ENCODE measurements around the gene DTL. TPM values are rescaled to one million over a fixed set of nuclear protein-coding genes. Genes with fewer than 3 reads are reported as not detected.

The DTL gene
- total RNA-seq, 1 experiment from 2014 or later = 108 TPM

DNA sequence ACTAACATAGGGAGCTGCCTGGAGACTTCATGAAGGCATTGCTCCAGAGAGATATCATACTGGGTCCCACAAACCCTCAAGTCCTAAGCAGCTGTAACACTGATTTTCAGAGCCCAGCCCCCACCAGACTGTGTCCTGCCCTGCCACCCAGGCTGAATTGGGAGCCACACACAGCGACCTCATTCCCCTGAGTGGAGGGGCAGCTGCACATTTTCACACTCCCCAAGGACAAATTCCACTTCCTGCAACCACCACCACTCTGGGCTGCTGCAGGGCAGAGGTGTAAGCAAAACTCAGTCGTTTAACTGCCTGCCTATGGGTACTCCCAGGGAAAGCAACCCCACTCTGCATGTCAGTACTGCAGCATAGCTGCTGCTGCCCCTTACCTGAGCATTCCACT lies 19.8 kb downstream of the DTL start:
- Histone ChIP-seq H3K27me3 (ENCODE audit: control insufficient read depth, insufficient read depth, low read length) (no peaks in the 10 kb centered on the region), H3K4me3 (ENCODE audit: insufficient read depth, low read depth, low read length) (no peak overlapping the region), H3K36me3 (replicated peaks; ENCODE audit: control insufficient read depth, insufficient read depth, low read length) (peaks cover 9% of the 10 kb centered on the region)
- no peak for DNase-seq

DNA sequence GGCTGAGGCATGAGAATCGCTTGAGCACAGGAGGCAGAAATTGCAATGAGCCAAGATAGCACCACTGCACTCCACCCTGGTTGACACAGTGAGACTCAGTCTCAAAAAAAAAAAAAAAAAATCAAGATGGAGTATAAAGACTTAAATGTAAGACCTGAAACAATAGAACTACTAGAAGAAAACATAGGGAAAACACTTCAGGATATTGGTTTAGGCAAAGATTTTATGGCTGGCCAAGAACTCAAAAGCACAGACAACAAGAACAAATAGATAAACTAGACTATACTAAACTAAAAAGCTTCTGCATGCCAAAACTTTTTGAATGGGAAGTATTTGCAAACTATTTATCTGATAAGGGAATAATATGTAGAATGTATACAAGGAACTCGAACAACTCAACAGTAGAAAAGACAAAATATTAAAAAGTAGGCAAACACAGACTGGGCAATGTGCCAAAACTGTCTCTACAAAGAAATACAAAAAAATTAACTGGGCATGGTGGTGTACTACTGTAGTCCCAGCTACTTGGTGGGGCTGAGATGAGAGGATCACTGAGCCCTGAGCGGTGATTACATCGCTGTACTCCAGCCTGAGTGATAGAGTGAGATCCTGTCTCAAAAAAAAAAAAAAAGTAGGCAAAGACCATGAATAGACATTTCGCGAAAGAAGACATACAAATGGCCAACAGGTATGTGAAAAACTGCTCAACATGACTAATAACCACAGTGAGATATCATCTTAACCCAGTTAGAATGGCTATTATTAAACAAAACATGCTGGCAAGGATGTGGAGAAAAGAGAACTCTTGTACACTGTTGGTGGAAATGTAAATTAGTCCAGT lies 25.3 kb downstream of the DTL start:
- Histone ChIP-seq H3K4me3 (ENCODE audit: insufficient read depth, low read depth, low read length) (no peak overlapping the region), H3K36me3 (replicated peaks; ENCODE audit: control insufficient read depth, insufficient read depth, low read length) (peaks cover 3% of the 10 kb centered on the region)
- no peak for DNase-seq

DNA sequence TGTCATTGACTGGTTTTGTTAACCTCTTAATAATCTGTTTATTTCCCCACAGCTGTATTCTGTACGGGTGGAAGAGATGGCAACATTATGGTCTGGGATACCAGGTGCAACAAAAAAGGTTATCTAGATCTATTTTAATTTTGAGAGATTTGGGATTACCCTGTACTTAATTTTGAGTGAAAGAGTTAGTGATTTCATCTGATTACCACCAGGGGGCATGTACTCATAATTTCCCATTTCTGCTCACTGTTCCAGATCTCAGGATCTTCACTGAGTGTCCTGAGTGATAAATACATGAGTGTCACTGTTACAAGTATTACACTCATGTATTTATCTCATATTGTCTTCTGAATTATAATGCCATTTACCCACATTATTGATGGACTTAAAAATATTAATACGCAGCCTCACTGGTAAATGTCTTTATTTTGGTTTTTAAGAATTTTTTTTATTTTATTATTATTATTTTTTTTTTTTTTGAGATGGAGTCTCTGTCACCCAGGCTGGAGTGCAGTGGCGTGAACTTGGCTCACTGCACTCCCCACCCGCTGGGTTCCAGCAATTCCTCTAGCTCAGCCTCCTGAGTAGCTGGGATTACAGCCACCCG lies 27.4 kb downstream of the DTL start:
- peak; percentile 15 for DNase-seq
- peaks cover 7% of the 10 kb centered on the region for H3K36me3 ChIP-seq (replicated peaks; ENCODE audit: control insufficient read depth, insufficient read depth, low read length)
- no peak overlapping the region for H3K4me3 ChIP-seq (ENCODE audit: insufficient read depth, low read depth, low read length)
- no peaks in the 10 kb centered on the region for H3K27me3 ChIP-seq (ENCODE audit: control insufficient read depth, insufficient read depth, low read length)

More for the DNA sequence above, 25.3 kb downstream of the DTL start:
- H3K27me3 ChIP-seq (ENCODE audit: control insufficient read depth, insufficient read depth, low read length) = no peaks in the 10 kb centered on the region

DNA sequence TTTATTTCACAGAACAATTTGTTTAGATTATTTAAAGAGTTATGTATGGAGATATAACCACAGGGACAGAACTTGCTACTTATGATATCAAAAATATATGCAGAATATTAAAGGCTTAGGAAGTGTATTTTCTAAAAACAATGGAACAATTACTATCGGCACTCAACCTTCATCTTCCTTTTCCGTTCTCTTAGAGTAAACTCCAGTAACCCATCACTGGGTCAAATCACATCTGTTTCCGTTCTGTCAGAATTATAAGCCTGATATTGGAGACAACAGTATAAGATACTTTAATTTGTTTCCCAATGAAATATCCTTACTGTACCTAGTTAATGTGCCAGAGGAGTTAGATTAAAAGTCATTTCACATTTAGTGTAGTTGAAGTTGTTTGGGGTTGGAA lies 32.2 kb downstream of the DTL start:
- Histone ChIP-seq H3K36me3 (replicated peaks; ENCODE audit: control insufficient read depth, insufficient read depth, low read length) (peaks cover 10% of the 10 kb centered on the region), H3K27me3 (ENCODE audit: control insufficient read depth, insufficient read depth, low read length) (no peaks in the 10 kb centered on the region), H3K4me3 (ENCODE audit: insufficient read depth, low read depth, low read length) (no peak overlapping the region)
- no peak for DNase-seq

DNA sequence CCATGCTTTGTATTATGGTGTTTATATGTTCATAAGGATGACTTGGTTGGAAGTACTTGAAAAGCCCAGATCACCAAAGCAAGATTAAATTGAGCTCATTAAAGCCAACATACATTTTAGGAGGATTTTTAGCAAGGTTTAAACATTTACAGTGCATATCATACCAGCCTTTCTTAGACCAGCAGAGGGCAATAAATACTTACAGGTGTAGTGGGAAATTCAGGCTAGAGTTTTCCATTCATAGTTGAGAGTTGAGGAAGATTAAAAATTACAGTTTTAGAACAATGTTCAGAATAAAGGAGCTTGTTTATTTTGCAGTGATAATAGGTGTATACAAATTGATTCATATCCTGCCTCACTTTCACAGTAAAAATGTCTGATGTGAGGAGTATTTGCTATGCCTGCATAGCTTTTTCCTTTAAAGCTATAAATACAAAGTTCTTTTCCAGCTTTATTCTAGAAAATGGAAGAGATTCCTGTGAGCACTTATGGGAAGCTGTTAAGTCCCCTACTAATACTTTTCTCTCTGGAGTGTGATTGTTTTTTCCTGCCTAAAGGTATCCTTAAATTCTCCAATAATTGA lies 35.3 kb downstream of the DTL start:
- no peak overlapping the region for H3K4me3 ChIP-seq (ENCODE audit: insufficient read depth, low read depth, low read length)
- no peaks in the 10 kb centered on the region for H3K27me3 ChIP-seq (ENCODE audit: control insufficient read depth, insufficient read depth, low read length)
- peaks cover 9% of the 10 kb centered on the region for H3K36me3 ChIP-seq (replicated peaks; ENCODE audit: control insufficient read depth, insufficient read depth, low read length)
- peak; percentile 14 for DNase-seq

DNA sequence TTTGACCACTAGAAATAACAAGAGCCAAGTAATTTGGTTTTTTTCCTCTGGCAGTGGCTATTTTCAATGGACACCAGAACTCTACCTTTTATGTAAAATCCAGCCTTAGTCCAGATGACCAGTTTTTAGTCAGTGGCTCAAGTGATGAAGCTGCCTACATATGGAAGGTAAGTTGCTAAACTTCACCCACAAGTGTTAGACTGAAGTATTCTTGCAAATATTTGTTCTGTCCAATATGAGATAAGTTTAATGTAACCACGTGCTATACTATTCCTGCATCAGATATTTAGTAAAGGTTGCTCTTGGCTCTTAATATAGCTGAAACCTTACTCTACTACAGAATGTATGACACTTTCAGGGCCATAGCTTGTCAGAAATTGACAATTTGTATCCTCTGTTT lies 36.5 kb downstream of the DTL start:
- Histone ChIP-seq H3K36me3 (replicated peaks; ENCODE audit: control insufficient read depth, insufficient read depth, low read length) (peaks cover 6% of the 10 kb centered on the region), H3K27me3 (ENCODE audit: control insufficient read depth, insufficient read depth, low read length) (no peaks in the 10 kb centered on the region), H3K4me3 (ENCODE audit: insufficient read depth, low read depth, low read length) (no peak overlapping the region)
- DNase-seq = no peak

DNA sequence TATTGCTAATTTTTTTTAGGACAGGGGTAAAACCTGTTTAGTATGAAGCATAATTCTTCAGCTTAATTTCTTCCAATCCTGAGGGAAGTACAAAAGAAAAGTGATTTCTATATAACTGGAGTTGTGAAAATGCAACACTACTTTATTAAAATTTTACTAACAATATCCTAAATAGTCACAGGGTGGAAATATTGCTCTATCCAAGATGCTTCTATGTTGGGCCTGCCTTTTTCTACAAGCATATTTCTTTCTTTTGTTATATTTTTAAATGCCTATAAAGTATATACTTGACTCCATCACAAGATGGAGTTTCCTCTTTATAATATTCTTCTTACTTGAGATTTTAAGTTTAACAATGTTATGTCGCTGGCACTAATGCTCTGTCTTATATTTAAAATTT lies 37.9 kb downstream of the DTL start:
- Histone ChIP-seq H3K4me3 (ENCODE audit: insufficient read depth, low read depth, low read length) (no peak overlapping the region), H3K27me3 (ENCODE audit: control insufficient read depth, insufficient read depth, low read length) (no peaks in the 10 kb centered on the region), H3K36me3 (replicated peaks; ENCODE audit: control insufficient read depth, insufficient read depth, low read length) (peaks cover 5% of the 10 kb centered on the region)
- no peak for DNase-seq

DNA sequence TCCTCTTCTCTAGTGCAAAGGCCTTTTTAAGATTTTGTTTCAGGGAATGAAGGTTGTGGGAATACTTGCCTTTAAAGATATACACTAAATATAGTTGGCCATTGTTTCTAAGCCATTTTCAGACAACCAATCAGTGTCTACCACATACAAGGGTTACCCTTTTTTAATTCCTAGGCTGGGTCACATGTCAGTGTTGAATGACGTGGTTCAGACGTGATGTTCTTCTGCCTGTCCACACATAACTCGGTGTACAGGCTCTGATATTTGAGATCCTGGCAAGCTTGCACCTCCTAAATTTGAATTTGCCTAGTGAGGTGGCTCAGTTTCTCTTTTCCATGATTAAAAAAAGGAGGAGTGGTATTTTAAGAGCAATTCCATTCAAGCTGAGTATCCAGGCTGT lies 38.8 kb downstream of the DTL start:
- no peak for DNase-seq
- Histone ChIP-seq H3K4me3 (ENCODE audit: insufficient read depth, low read depth, low read length) (no peak overlapping the region), H3K27me3 (ENCODE audit: control insufficient read depth, insufficient read depth, low read length) (no peaks in the 10 kb centered on the region), H3K36me3 (replicated peaks; ENCODE audit: control insufficient read depth, insufficient read depth, low read length) (peaks cover 7% of the 10 kb centered on the region)

DNA sequence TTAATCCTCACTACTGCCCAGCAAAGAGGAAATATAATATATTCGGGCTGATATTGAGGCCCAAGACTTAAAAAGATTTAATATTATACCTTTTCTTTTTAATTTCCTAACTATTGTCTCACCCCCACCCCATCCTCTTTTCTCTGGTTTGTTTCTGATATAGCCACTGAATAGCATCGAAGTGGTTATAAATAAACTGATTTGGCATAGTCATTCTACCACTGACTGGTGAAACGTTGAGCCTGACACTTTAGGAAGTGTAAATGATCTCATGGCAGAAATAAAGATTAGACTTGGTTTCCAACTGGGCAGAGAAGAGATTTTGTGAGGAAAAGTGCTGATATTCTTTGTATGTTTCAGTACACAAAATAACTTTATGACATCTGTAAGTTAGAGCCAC lies 39.3 kb downstream of the DTL start:
- Histone ChIP-seq H3K36me3 (replicated peaks; ENCODE audit: control insufficient read depth, insufficient read depth, low read length) (peaks cover 7% of the 10 kb centered on the region), H3K4me3 (ENCODE audit: insufficient read depth, low read depth, low read length) (no peak overlapping the region), H3K27me3 (ENCODE audit: control insufficient read depth, insufficient read depth, low read length) (no peaks in the 10 kb centered on the region)
- no peak for DNase-seq

DNA sequence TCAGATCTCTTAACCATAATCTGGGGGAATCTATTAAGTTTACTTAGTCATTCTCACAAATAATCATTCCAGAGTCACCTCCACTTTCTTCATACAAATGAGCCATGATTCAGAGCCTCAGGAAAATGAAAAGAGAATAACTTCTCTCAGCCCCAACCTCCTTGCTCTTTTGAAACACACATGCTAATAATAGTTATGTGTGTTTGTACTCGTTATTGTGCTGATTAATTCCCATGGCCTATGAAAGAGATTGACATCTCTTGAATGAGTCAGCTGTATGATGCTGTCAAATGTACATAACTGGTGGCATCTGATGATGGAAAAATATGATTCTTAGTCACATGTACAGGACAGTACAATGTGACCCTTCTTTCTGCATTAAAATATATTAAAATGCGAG lies 41.5 kb downstream of the DTL start:
- H3K36me3 ChIP-seq (replicated peaks; ENCODE audit: control insufficient read depth, insufficient read depth, low read length) = peaks cover 13% of the 10 kb centered on the region
- no peaks in the 10 kb centered on the region for H3K27me3 ChIP-seq (ENCODE audit: control insufficient read depth, insufficient read depth, low read length)
- no peak overlapping the region for H3K4me3 ChIP-seq (ENCODE audit: insufficient read depth, low read depth, low read length)
- DNase-seq = no peak

DNA sequence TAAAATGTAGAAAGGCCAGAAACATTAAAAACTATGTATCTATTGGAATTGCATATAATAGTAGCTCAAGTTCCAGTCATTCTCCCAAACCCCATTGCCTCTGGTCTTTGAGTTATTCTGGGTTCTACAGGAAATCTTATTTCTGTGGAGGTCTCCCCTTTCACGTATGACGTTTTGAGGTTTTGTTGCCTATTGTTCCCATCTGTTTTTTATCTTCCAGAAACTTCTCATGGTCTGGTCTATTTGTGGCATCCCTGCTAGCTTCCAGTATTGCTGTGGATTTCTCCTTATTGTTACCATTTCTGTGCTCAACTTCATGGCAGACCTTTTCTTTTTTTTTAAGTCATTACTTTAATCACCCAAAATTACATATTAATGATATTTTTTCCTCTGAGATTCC lies 43.3 kb downstream of the DTL start:
- H3K27me3 ChIP-seq (ENCODE audit: control insufficient read depth, insufficient read depth, low read length) = no peaks in the 10 kb centered on the region
- H3K36me3 ChIP-seq (replicated peaks; ENCODE audit: control insufficient read depth, insufficient read depth, low read length) = peaks cover 18% of the 10 kb centered on the region
- no peak for DNase-seq
- H3K4me3 ChIP-seq (ENCODE audit: insufficient read depth, low read depth, low read length) = no peak overlapping the region

DNA sequence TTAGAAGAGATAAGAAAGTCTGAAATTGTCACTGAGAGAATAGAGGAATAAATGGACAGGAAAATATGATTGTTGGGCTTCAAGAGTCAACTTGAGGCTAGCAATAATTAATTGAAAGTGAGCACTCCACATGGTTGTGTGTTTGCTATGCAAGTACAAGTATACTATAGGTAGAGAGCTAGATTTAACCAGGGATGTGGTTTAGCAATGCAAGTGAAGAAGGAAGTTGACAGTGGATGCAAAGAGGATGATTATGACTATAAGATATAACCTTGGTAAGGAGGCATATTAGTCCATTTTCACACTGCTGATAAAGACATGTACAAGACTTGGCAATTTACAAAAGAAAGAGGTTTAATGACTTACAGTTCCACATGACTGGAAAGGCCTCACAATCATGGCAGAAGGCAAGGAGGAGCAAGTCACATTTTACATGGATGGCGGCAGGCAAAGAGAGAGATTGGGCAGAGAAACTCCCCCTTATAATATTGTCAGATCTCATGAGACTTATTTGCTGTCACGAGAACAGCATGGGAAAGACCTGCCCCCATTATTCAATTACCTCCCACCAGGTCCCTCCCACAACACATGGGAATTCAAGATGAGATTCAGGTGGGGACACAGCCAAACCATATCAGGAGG lies 47.3 kb downstream of the DTL start:
- H3K27me3 ChIP-seq (ENCODE audit: control insufficient read depth, insufficient read depth, low read length) = no peaks in the 10 kb centered on the region
- no peak overlapping the region for H3K4me3 ChIP-seq (ENCODE audit: insufficient read depth, low read depth, low read length)
- H3K36me3 ChIP-seq (replicated peaks; ENCODE audit: control insufficient read depth, insufficient read depth, low read length) = peaks cover 20% of the 10 kb centered on the region
- DNase-seq = no peak

DNA sequence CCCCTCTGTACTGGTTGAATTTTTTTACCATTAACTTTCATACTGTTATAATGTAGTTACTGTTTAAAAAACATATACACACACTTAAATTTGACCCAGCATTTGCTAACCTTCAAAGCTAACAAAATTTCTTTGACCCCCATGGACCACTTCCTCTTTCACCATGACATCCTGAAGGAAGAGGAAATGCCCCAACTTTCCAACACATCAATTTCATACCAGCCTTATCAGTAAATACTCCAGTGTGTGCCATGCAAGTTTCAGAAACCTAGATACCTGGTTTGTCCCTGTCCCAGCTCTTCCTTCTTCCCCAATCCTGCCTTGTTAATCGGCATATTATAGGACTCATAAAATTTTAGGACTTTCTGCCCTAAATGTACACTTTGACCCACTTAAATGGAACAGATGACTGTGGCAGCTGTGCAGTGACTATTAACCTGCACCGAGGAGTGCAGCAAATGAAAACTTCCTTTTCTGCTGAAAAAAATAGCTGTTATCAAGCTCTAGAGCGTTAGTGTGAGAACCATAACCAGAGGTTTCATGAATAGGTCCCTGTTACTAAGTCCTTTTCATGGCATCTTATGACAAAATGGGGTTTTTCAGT lies 54.1 kb downstream of the DTL start:
- no peak overlapping the region for H3K4me3 ChIP-seq (ENCODE audit: insufficient read depth, low read depth, low read length)
- DNase-seq = no peak
- H3K36me3 ChIP-seq (replicated peaks; ENCODE audit: control insufficient read depth, insufficient read depth, low read length) = peaks cover 8% of the 10 kb centered on the region

DNA sequence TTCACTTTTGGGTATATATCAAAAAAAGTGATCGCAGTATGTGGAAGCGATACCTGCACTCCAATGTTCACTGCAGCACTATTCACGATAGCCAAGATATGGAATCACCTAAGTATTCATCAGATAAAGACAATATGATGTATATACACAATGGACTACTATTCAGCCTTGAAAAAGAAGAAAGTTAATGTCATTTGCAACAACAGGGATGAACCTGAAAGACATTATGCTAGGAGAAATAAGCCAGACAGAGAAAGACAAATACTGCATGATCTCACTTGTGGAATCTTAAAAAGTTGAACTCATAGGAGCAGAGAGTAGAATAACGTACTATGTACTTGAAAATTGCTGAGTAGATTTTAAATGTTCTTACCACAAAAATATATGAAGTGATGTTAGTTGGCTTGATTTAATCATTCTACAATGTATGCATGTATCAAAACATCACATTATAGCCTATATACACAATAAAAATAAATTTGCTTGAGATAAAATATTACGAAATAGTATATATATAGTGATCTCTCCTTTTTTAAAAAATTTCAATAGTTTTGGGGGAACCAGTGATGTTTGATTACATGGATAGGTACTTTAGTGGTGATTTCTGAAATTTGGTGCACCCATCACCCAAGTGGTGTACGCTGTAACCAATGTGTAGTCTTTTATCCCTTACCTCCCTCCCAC lies 56.0 kb downstream of the DTL start:
- no peak for DNase-seq
- H3K4me3 ChIP-seq (ENCODE audit: insufficient read depth, low read depth, low read length) = no peak overlapping the region
- H3K27me3 ChIP-seq (ENCODE audit: control insufficient read depth, insufficient read depth, low read length) = no peaks in the 10 kb centered on the region
- H3K36me3 ChIP-seq (replicated peaks; ENCODE audit: control insufficient read depth, insufficient read depth, low read length) = peaks cover 8% of the 10 kb centered on the region

More for the DNA sequence above, 54.1 kb downstream of the DTL start:
- H3K27me3 ChIP-seq (ENCODE audit: control insufficient read depth, insufficient read depth, low read length) = no peaks in the 10 kb centered on the region
